ENCODE measurements around the gene KRTAP4-12. TPM values are rescaled to one million over a fixed set of nuclear protein-coding genes. Genes with fewer than 3 reads are reported as not detected.
"Not testable (repeated sequence)": the region's sequence is repeated elsewhere in the genome, so short reads cannot be mapped to it uniquely, and the experiment has no call there.

KRTAP4-12 gene
- total RNA-seq, 4 donors from 2014 or later, result not detected

GRCh38 chr17:41098481-41098880 lies 25.5 kb downstream of the KRTAP4-12 start:
- Histone ChIP-seq H3K9me3 (no peaks in the 10 kb centered on the region), H3K36me3 (no peaks in the 10 kb centered on the region), H3K27me3 (peaks cover 26% of the 10 kb centered on the region), H3K27ac (no peak overlapping the region), H3K4me3 (no peak overlapping the region), H3K4me1 (no peaks in the 10 kb centered on the region)
- no peak for ATAC-seq
- 67 to 89% methylated on average over 3 to 6 of the region's 6 CpGs for WGBS, 2 donors (ENCODE audit: low coverage in 1 of 2)
- TF ChIP-seq POLR2AphosphoS5 (IDR thresholded peaks at IDR 0.05) (no peak), EP300 (IDR thresholded peaks at IDR 0.05) (no peak), CTCF (IDR thresholded peaks at IDR 0.05) (no peak), POLR2A (IDR thresholded peaks at IDR 0.05) (no peak)

- no peaks in the 10 kb centered on the region for H3K4me1 ChIP-seq
- H3K36me3 ChIP-seq, result no peaks in the 10 kb centered on the region
- H3K27ac ChIP-seq, result no peak within 1 kb of the TSS
- no peaks in the 10 kb centered on the region for H3K9me3 ChIP-seq
- no peak for ATAC-seq
- no peak within 1 kb of the TSS for H3K4me3 ChIP-seq
- TF ChIP-seq POLR2A (IDR thresholded peaks at IDR 0.05) (no peak), POLR2AphosphoS5 (IDR thresholded peaks at IDR 0.05) (no peak), EP300 (IDR thresholded peaks at IDR 0.05) (no peak), CTCF (IDR thresholded peaks at IDR 0.05) (no peak)
- H3K27me3 ChIP-seq, result peaks cover 26% of the 10 kb centered on the region
- 49 to 93% methylated on average over 2 to 4 of the region's 4 CpGs for WGBS, 2 donors (ENCODE audit: low coverage in 1 of 2)
Observed at GRCh38 chr17:41098042-41098441, 25.9 kb downstream of the KRTAP4-12 start, which contains the start of gene KRTAP4-8. TSS of gene KRTAP4-8 (minus strand) at chr17:41098142. CDS start at chr17:41098084, 58 bp downstream.

- no peak for ATAC-seq
- Histone ChIP-seq H3K27me3 (peaks cover 19% of the 10 kb centered on the region), H3K27ac (no peak overlapping the region), H3K4me3 (no peak overlapping the region), H3K9me3 (no peaks in the 10 kb centered on the region), H3K36me3 (no peaks in the 10 kb centered on the region), H3K4me1 (no peaks in the 10 kb centered on the region)
- WGBS, 2 donors (ENCODE audit: low coverage in 1 of 2), result 84 to 85% methylated on average over 5 to 7 of the region's 7 CpGs
- no peak for TF ChIP-seq POLR2A (IDR thresholded peaks at IDR 0.05)
- TF ChIP-seq CTCF (IDR thresholded peaks at IDR 0.05), result no peak
- no peak for TF ChIP-seq EP300 (IDR thresholded peaks at IDR 0.05)
- no peak for TF ChIP-seq POLR2AphosphoS5 (IDR thresholded peaks at IDR 0.05)
Observed at GRCh38 chr17:41096055-41096454, 27.9 kb downstream of the KRTAP4-12 start.

- ATAC-seq, H3K4me3 ChIP-seq, H3K36me3 ChIP-seq, H3K27me3 ChIP-seq, H3K4me1 ChIP-seq, H3K9me3 ChIP-seq, H3K27ac ChIP-seq: not testable (repeated sequence)
- 57 to 58% methylated on average over 4 of the region's 4 CpGs for WGBS, 2 donors (ENCODE audit: low coverage in 1 of 2)
Observed at GRCh38 chr17:41088760-41089352, 35.1 kb downstream of the KRTAP4-12 start.

- not testable (repeated sequence) for ATAC-seq
Observed at GRCh38 chr17:41084100-41084856, 39.7 kb downstream of the KRTAP4-12 start, which contains the start of gene KRTAP4-7. TSS of gene KRTAP4-7 (plus strand) at chr17:41084150. CDS start at chr17:41084207, 57 bp downstream.

GRCh38 chr17:41083427-41083826 lies 40.6 kb downstream of the KRTAP4-12 start:
- not testable (repeated sequence) for H3K36me3 ChIP-seq, H3K4me3 ChIP-seq, H3K4me1 ChIP-seq, H3K9me3 ChIP-seq, H3K27ac ChIP-seq, H3K27me3 ChIP-seq, ATAC-seq
- 44% methylated on average over 2 of the region's 2 CpGs; no CpG with 5 or more reads in 1 of the 2 donors for WGBS, 2 donors (ENCODE audit: low coverage in 1 of 2)

More at GRCh38 chr17:41084100-41084856, 39.7 kb downstream of the KRTAP4-12 start, which contains the start of gene KRTAP4-7:
- WGBS, 2 donors (ENCODE audit: low coverage in 1 of 2), result 63% methylated on average over 2 of the region's 14 CpGs; no CpG with 5 or more reads in 1 of the 2 donors
- H3K9me3 ChIP-seq, H3K27ac ChIP-seq, H3K27me3 ChIP-seq, H3K4me3 ChIP-seq, H3K36me3 ChIP-seq, H3K4me1 ChIP-seq: not testable (repeated sequence)
